ENCODE measurements around the gene DOCK4.
"Not testable (repeated sequence)": the region's sequence is repeated elsewhere in the genome, so short reads cannot be mapped to it uniquely, and the experiment has no call there.

The DOCK4 gene

GRCh38 chr7:112129655-112130323 lies 76.4 kb downstream of the DOCK4 start:
- Histone ChIP-seq H3K27me3 (ENCODE audit: insufficient read depth, low read length, poor library complexity, severe bottlenecking) (no peaks in the 10 kb centered on the region), H3K4me1 (ENCODE audit: insufficient read depth, low read length, poor library complexity, severe bottlenecking) (peaks cover 20% of the 10 kb centered on the region), H2AFZ (ENCODE audit: low read length) (no peak overlapping the region), H3K9me2 (replicated peaks; ENCODE audit: low read depth, low read length) (no peaks in the 10 kb centered on the region), H3F3A (ENCODE audit: low read depth) (no peaks in the 10 kb centered on the region), H3K9ac (ENCODE audit: low read depth, low read length, poor library complexity, severe bottlenecking) (no peak overlapping the region), H3K36me3 (ENCODE audit: insufficient read depth, low read length) (no peaks in the 10 kb centered on the region), H3K79me2 (ENCODE audit: insufficient read depth, low read length) (no peaks in the 10 kb centered on the region), H4K20me1 (ENCODE audit: insufficient read depth, low read length, poor library complexity, severe bottlenecking) (no peaks in the 10 kb centered on the region), H3K4me2 (ENCODE audit: low read depth, low read length, poor library complexity, severe bottlenecking) (no peak overlapping the region), H3K4me3 (ENCODE audit: low read length, poor library complexity, severe bottlenecking) (no peak overlapping the region), H3K9me3 (ENCODE audit: insufficient read depth, low read depth, low read length) (0 out of 2 replicates have a peak, but pooled peaks cover 4% of the 10 kb centered on the region)
- TF ChIP-seq EZH2phosphoT487 (IDR thresholded peaks at IDR 0.05; ENCODE audit: borderline replicate concordance) (no peak), CTCF (conservative IDR thresholded peaks at IDR 0.05; ENCODE audit: low read length) (no peak)

GRCh38 chr7:112128461-112129425 lies 77.5 kb downstream of the DOCK4 start:
- not testable (repeated sequence) for H3K4me3 ChIP-seq (ENCODE audit: low read length, poor library complexity, severe bottlenecking); H4K20me1 ChIP-seq (ENCODE audit: insufficient read depth, low read length, poor library complexity, severe bottlenecking); H2AFZ ChIP-seq (ENCODE audit: low read length); H3K9ac ChIP-seq (ENCODE audit: low read depth, low read length, poor library complexity, severe bottlenecking); H3K9me3 ChIP-seq (ENCODE audit: insufficient read depth, low read depth, low read length); H3K4me2 ChIP-seq (ENCODE audit: low read depth, low read length, poor library complexity, severe bottlenecking); H3K79me2 ChIP-seq (ENCODE audit: insufficient read depth, low read length); H3K36me3 ChIP-seq (ENCODE audit: insufficient read depth, low read length); H3F3A ChIP-seq (ENCODE audit: low read depth); H3K9me2 ChIP-seq (replicated peaks; ENCODE audit: low read depth, low read length); H3K27me3 ChIP-seq (ENCODE audit: insufficient read depth, low read length, poor library complexity, severe bottlenecking)
- H3K4me1 ChIP-seq (ENCODE audit: insufficient read depth, low read length, poor library complexity, severe bottlenecking), result peaks cover 20% of the 10 kb centered on the region

GRCh38 chr7:112128041-112128440 lies 78.2 kb downstream of the DOCK4 start:
- H2AFZ ChIP-seq (ENCODE audit: low read length); H3K79me2 ChIP-seq (ENCODE audit: insufficient read depth, low read length); H3K4me2 ChIP-seq (ENCODE audit: low read depth, low read length, poor library complexity, severe bottlenecking); H3K9me2 ChIP-seq (replicated peaks; ENCODE audit: low read depth, low read length); H3K9ac ChIP-seq (ENCODE audit: low read depth, low read length, poor library complexity, severe bottlenecking); H3F3A ChIP-seq (ENCODE audit: low read depth); H3K4me3 ChIP-seq (ENCODE audit: low read length, poor library complexity, severe bottlenecking); H3K36me3 ChIP-seq (ENCODE audit: insufficient read depth, low read length); H3K9me3 ChIP-seq (ENCODE audit: insufficient read depth, low read depth, low read length); H4K20me1 ChIP-seq (ENCODE audit: insufficient read depth, low read length, poor library complexity, severe bottlenecking); H3K27me3 ChIP-seq (ENCODE audit: insufficient read depth, low read length, poor library complexity, severe bottlenecking): not testable (repeated sequence)
- peaks cover 20% of the 10 kb centered on the region for H3K4me1 ChIP-seq (ENCODE audit: insufficient read depth, low read length, poor library complexity, severe bottlenecking)

- no peak overlapping the region for H3K4me2 ChIP-seq (ENCODE audit: low read depth, low read length, poor library complexity, severe bottlenecking)
- no peaks in the 10 kb centered on the region for H3K27me3 ChIP-seq (ENCODE audit: insufficient read depth, low read length, poor library complexity, severe bottlenecking)
- H3K9me3 ChIP-seq (ENCODE audit: insufficient read depth, low read depth, low read length), result 0 out of 2 replicates have a peak, but pooled peaks cover 4% of the 10 kb centered on the region
- TF ChIP-seq EZH2phosphoT487 (IDR thresholded peaks at IDR 0.05; ENCODE audit: borderline replicate concordance) (no peak), CTCF (conservative IDR thresholded peaks at IDR 0.05; ENCODE audit: low read length) (no peak)
- peaks cover 7% of the 10 kb centered on the region for H3K4me1 ChIP-seq (ENCODE audit: insufficient read depth, low read length, poor library complexity, severe bottlenecking)
- no peaks in the 10 kb centered on the region for H3K36me3 ChIP-seq (ENCODE audit: insufficient read depth, low read length)
- H3F3A ChIP-seq (ENCODE audit: low read depth), result no peaks in the 10 kb centered on the region
- H3K9ac ChIP-seq (ENCODE audit: low read depth, low read length, poor library complexity, severe bottlenecking), result no peak overlapping the region
- no peak overlapping the region for H2AFZ ChIP-seq (ENCODE audit: low read length)
- H3K9me2 ChIP-seq (replicated peaks; ENCODE audit: low read depth, low read length), result no peaks in the 10 kb centered on the region
- H4K20me1 ChIP-seq (ENCODE audit: insufficient read depth, low read length, poor library complexity, severe bottlenecking), result no peaks in the 10 kb centered on the region
- no peaks in the 10 kb centered on the region for H3K79me2 ChIP-seq (ENCODE audit: insufficient read depth, low read length)
- no peak overlapping the region for H3K4me3 ChIP-seq (ENCODE audit: low read length, poor library complexity, severe bottlenecking)
Measured at GRCh38 chr7:112125250-112125649, 80.9 kb downstream of the DOCK4 start.
